ENCODE data around the gene MADD. TPM values are rescaled to one million over a fixed set of nuclear protein-coding genes. Genes with fewer than 3 reads are reported as not detected.
A peak's percentile ranks its signal among the peaks of the same experiment; 100 is the strongest.

MADD gene
- total and polyA plus RNA-seq, 2 donors (not counting 1 experiment from before 2014, with no cell fraction given), result 56.8 to 108 TPM

DNA sequence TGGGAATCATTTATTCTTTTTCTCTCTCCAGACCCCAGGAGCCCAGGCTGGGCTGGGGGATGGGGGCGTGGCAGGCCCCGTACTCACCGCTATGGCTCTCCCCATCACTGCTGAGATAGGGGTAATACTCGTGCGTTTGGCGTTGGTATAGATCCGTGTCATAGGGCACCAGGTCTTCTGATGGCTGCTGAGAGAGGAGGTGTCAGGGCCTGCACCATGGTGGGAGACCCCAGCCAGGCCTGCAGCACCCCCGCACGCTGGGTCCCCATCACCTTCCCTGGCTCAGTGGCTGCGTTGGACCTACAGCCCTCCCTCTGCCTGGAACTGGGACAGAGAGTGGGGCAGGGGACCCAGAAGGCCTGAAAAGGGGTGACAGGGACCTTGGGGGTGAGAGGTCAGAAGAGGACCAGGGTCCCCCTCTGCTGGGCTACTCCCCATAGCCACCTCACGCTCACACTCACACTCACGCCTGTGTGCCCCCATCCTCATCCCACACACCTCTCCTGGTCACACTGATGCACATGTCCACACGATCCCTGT is 105.7 kb downstream of the MADD start:
- whole genome bisulfite sequencing (ENCODE audit: insufficient coverage), result 91% methylated on average over 13 of the region's 13 CpGs
- peaks cover 0 to 41% of the 10 kb centered on the region in 2 experiments for H3K36me3 ChIP-seq (replicated peaks in 1 of 2; ENCODE audit: control extremely low read depth in 1 of 2, control insufficient read depth in 1 of 2, extremely low read depth in 1 of 2, insufficient read depth in 2 of 2, low read length in 1 of 2)
- H3K4me1 Mint-ChIP-seq, result peaks cover 42% of the 10 kb centered on the region
- ATAC-seq (ENCODE audit: low read depth), result no peak
- H3K27me3 Mint-ChIP-seq, result no peaks in the 10 kb centered on the region
- H3K9me3 ChIP-seq (ENCODE audit: control extremely low read depth in 1 of 3, control insufficient read depth in 2 of 3, insufficient read depth in 1 of 3, low read length in 2 of 3), result no peaks in the 10 kb centered on the region
- no peak overlapping the region for H2AFZ ChIP-seq (ENCODE audit: insufficient read depth, low read depth, low read length, poor library complexity, severe bottlenecking)
- peak overlapping the region; percentile 96 to 97 for H3K27ac ChIP-seq (ENCODE audit: low read length in 2 of 2)
- H3K9me3 Mint-ChIP-seq (ENCODE audit: insufficient read depth), result no peaks in the 10 kb centered on the region
- ChIA-PET CTCF (interaction anchor here (1.0 to 7.3 kb wide), 3 partner anchors 17 to 36 kb away, joined by 3 to 345 read pairs (median 72); partner anchors contain the start of gene SLC39A13), POLR2A (no interaction called here)
- H3K4me1 ChIP-seq (ENCODE audit: control insufficient read depth in 2 of 2, insufficient read depth in 2 of 2, low read length in 2 of 2), result peaks cover 45 to 51% of the 10 kb centered on the region in 2 donors
- no peak overlapping the region for H3K27ac Mint-ChIP-seq
- H3K27me3 ChIP-seq (replicated peaks in 1 of 4; ENCODE audit: control extremely low read depth in 1 of 4, control insufficient read depth in 3 of 4, insufficient read depth in 4 of 4, low read length in 3 of 4), result no peaks in the 10 kb centered on the region
- H3K4me3 Mint-ChIP-seq, result peak overlapping the region; percentile 92
- DNase-seq, result no peak
- intact Hi-C loops (cut with micrococcal nuclease), result loop anchor here (10.0 kb wide), 1 partner anchor 51 kb away; no protein-coding TSS in a partner anchor
- no peak for TF ChIP-seq CTCF (IDR thresholded peaks at IDR 0.05)
- no peak for TF ChIP-seq EZH2 (IDR thresholded peaks at IDR 0.05; ENCODE audit: borderline replicate concordance, insufficient read depth, low read depth, low read length, poor library complexity, severe bottlenecking)
- H3K4me2 ChIP-seq (replicated peaks; ENCODE audit: low read depth, low read length, poor library complexity, severe bottlenecking), result peak overlapping the region; percentile 100
- H3K79me2 ChIP-seq (ENCODE audit: control insufficient read depth, insufficient read depth, low read length), result peaks cover 100% of the 10 kb centered on the region
- peaks cover 45% of the 10 kb centered on the region for H4K20me1 ChIP-seq (ENCODE audit: control insufficient read depth, insufficient read depth, low read length, poor library complexity, severe bottlenecking)
- peak overlapping the region; percentile 99 for H3K9ac ChIP-seq (ENCODE audit: low read length)
- H3K4me3 ChIP-seq (ENCODE audit: control extremely low read depth in 1 of 5, extremely low read depth in 1 of 5, insufficient read depth in 1 of 5, low read depth in 2 of 5, low read length in 4 of 5), result peak overlapping the region; percentile 41 to 99 (median 91)

DNA sequence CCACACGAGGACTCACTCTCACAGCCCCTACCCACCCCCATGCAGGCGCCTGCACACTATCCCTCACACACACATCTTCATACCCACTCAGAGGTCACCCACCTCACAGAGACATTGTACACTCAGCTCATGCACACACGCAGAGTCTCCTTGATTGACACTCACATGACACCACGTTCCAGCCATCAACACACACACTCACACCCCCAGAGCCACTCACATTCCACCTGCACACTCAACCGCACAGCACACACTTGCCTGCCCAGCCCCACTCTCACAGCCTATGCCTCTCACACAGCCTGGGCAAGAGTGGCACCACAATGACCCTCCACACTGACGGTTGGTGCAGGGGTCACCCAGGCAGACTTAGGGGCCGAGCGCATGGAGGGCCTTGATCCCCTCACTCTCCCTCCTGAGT is 106.2 kb downstream of the MADD start:
- intact Hi-C loops (cut with micrococcal nuclease), result loop anchor here (10.0 kb wide), 1 partner anchor 51 kb away; no protein-coding TSS in a partner anchor
- DNase-seq (no peak), ATAC-seq (ENCODE audit: low read depth) (no peak)
- CTCF ChIA-PET, result interaction anchor here (0.7 to 1.4 kb wide), 4 partner anchors 14 to 36 kb away, joined by 3 to 5 read pairs (median 4); no protein-coding TSS in a partner anchor
- H4K20me1 ChIP-seq (ENCODE audit: control insufficient read depth, insufficient read depth, low read length, poor library complexity, severe bottlenecking), result peaks cover 45% of the 10 kb centered on the region
- peaks cover 45 to 51% of the 10 kb centered on the region in 2 donors for H3K4me1 ChIP-seq (ENCODE audit: control insufficient read depth in 2 of 2, insufficient read depth in 2 of 2, low read length in 2 of 2)
- no peaks in the 10 kb centered on the region for H3K27me3 ChIP-seq (replicated peaks in 1 of 4; ENCODE audit: control extremely low read depth in 1 of 4, control insufficient read depth in 3 of 4, insufficient read depth in 4 of 4, low read length in 3 of 4)
- Mint-ChIP-seq H3K4me3 (peak overlapping the region; percentile 92), H3K4me1 (peaks cover 43% of the 10 kb centered on the region), H3K27ac (no peak overlapping the region), H3K9me3 (ENCODE audit: insufficient read depth) (no peaks in the 10 kb centered on the region), H3K27me3 (no peaks in the 10 kb centered on the region)
- H3K36me3 ChIP-seq (replicated peaks in 1 of 2; ENCODE audit: control extremely low read depth in 1 of 2, control insufficient read depth in 1 of 2, extremely low read depth in 1 of 2, insufficient read depth in 2 of 2, low read length in 1 of 2), result peaks cover 0 to 37% of the 10 kb centered on the region in 2 experiments
- H3K9ac ChIP-seq (ENCODE audit: low read length), result peak overlapping the region; percentile 99
- WGBS (ENCODE audit: insufficient coverage), result 58% methylated on average over 8 of the region's 8 CpGs
- POLR2A ChIA-PET, result interaction anchor here (0.6 to 4.1 kb wide), 5 partner anchors 17 to 162 kb away, joined by 3 to 50 read pairs (median 15); partner anchors contain the start of gene DDB2
- H3K9me3 ChIP-seq (ENCODE audit: control extremely low read depth in 1 of 3, control insufficient read depth in 2 of 3, insufficient read depth in 1 of 3, low read length in 2 of 3), result no peaks in the 10 kb centered on the region
- peak overlapping the region; percentile 100 for H3K4me2 ChIP-seq (replicated peaks; ENCODE audit: low read depth, low read length, poor library complexity, severe bottlenecking)
- H3K79me2 ChIP-seq (ENCODE audit: control insufficient read depth, insufficient read depth, low read length), result peaks cover 100% of the 10 kb centered on the region
- H2AFZ ChIP-seq (ENCODE audit: insufficient read depth, low read depth, low read length, poor library complexity, severe bottlenecking), result no peak overlapping the region
- peak overlapping the region; percentile 41 to 99 (median 91) for H3K4me3 ChIP-seq (ENCODE audit: control extremely low read depth in 1 of 5, extremely low read depth in 1 of 5, insufficient read depth in 1 of 5, low read depth in 2 of 5, low read length in 4 of 5)
- H3K27ac ChIP-seq (ENCODE audit: low read length in 2 of 2), result peak overlapping the region; percentile 96 to 97
- TF ChIP-seq EZH2 (IDR thresholded peaks at IDR 0.05; ENCODE audit: borderline replicate concordance, insufficient read depth, low read depth, low read length, poor library complexity, severe bottlenecking) (no peak), CTCF (IDR thresholded peaks at IDR 0.05) (no peak)

Measured in B cell (primary cell).